Fibroblast of skin of left quadriceps (primary cell): ENCODE results near the gene ESRRG.

Experiments used
- DNase-seq, 2 experiments: peaks; one replicate each; pipeline ENCODE4 v3.0.0-alpha.2; 2013; ENCODE audit warnings: low read depth in 2 of 2

The ESRRG gene

DNA sequence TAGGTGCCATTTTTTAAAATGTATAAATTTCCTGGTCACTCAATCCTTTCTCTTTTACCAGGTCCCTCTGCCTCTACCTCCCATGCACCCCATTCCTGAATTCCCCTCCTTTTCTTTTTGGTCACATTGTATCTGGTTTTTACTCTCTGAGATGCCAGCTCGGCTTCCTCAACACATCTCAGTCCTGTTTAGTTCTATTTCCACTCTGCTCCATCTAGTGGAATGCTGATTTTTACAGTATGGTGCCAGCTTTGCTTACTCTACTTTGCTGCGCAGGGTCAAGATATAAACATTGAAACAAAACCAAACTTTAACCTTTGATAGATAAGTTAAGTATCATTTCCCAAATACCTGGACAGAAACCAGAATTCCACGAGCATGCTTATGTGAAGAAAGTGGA, 96.0 kb downstream of the ESRRG start:
- no peak for DNase-seq

DNA sequence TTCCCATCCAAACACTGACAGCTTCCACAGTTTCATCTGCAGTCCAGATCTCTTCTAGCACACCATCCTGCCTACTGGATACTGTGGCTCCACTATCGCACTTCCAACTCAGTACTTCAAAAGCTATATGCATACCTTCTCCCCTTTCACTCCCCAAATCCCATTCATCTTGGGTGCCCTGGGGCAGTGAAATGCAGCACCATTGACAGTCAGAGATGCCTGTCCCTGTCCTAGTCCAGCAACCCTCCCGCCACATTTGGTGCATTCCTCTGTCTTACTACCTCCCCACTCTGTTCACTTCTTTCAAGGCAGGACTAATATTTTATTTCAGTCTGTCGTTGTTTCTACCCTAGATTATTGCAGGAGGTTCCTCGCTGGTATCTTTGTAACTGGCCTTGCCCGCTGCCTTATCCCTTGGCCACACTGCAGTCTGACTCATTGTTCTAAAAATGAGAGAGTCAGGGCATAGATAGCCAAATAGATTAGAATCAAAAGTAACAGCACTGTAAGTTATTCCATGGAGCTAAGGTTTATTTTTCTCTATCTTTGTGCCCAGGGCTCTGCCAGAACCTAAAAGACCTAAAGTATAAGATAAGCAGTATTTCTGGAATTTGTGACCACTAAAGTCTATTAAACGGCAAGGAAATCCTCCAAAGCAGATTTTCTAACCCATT, 96.7 kb downstream of the ESRRG start:
- DNase-seq: no peak

DNA sequence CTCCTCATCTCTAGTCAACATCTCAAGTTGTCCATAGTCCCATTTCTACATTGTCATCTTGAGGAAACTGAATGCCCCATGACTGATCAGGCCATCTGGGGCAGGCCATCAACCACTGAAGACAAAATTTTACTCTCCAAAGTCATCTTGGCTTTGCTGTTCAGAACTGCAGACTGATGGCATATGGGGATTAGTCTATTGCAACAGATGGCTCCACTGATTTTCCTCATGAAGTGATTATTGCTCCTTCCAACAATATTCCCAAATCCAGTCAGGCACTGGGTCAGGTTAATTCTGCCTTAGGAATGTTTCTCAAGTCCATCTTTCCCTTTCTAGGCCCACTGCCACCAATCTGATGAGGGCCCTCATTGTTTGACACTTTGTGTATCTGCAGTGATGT, 101.7 kb downstream of the ESRRG start:
- no peak for DNase-seq

DNA sequence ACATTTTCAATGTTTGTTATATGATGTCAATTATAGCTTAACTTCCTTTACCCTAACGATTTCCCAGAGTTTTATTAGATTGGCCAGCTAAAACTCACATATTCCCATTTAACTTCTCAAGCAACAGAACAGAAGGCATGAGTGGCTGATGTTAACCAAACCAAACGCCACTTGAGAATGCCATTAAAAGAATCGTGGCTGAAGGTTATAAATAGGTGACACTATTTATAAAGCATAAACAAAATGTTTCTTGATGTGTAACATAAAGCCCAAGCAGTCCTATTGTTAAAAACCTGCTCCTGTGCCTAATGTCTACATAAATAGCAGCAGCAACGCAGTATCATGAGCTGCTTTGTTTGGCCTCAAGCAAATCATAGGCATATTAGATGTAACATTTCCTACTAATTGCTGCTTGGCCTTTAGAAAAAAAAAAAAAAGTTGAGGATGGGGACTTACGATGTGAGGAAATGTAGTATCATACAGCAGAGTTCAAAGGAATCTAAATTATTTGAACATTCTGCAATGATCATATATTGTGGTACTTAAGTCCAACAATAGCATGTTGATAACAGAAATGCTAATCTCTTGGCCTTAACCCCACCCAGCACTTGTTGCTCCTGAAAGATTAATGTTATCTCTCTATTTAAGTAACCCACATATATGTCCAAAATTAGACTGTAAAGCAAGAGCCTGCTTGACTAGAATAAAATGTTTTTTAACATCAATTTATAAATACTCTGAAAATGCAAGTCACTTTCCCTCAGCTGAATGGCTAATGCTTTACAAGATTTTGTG, 106.0 kb downstream of the ESRRG start:
- DNase-seq: no peak

DNA sequence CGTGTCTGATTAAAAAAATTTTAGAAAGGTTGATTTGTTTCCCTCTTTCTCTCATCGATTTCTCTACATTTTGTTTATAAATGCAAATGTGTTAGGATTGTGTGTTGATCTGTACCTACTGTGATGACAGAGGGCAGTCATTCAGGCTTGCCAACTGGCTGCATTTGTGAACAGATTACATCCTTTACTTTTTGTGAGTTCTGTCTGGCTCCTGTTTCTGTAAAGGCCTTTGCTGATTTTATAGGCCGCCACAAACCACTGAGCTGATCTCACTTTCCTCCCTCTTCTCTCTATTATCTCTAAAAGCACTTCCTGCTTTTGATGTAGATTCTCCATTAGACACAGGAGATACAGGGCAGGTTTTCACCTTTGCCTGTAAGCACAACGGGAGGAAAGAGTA, 106.8 kb downstream of the ESRRG start:
- no peak for DNase-seq

DNA sequence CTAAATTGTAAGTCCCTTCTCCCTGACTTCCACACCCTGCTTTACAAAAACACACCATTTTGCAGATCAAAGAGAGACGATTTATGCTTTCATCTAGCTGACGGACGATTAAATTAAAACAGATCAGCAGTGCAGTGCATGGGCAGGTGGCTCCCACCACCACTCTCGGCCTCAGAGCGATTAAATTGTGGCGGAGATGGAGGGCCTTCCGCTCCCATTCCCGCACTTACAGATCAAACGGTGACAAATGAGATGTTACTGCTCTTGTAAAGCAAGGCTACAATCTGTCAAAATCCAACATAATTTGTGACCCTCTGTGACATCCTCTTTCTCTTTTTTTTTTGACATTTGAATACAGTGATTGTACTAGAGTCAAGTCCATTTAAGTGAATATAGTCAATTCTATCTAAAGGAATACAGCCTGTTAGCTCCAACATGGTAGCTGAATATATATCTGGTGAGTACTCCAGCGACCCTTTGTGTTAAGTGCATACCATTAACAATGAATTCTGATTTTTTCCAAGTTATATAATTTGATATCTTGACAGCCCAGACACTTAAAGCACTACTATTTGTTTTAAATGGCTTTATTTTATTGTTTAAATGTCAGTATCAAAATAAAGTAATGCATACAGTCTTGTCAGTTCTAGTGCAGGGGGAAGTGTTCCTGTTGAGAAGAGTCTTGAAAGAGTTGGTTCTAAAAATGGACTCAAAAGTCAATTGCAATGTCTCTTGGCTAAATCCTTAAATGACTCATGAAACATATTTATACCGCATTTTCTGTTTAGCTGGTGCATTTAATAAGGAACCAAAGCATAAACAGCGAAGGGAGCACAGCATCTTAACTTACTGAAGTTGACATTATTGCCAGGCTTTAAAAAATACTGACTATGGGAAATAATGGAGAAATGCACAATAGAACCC, 109.0 kb downstream of the ESRRG start:
- no peak for DNase-seq

DNA sequence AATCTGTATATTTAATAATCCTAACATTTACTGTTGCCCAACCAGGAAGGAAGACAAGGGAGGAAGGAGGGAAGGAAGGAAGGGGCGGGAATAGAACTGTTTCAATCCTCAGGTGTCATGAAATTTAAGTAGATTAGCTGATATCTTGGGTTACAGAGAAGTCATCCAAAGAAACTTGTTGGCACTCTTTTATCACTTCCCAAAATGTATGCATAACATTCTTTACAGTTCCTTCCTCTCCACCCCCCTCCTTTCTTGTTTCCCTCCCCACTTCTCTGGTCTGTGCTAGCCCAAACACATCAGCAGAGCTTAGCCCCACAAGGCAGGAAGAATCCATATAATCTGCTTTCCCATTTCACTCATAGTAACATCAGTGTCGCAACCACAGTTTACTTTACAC, 110.9 kb downstream of the ESRRG start:
- no peak for DNase-seq

DNA sequence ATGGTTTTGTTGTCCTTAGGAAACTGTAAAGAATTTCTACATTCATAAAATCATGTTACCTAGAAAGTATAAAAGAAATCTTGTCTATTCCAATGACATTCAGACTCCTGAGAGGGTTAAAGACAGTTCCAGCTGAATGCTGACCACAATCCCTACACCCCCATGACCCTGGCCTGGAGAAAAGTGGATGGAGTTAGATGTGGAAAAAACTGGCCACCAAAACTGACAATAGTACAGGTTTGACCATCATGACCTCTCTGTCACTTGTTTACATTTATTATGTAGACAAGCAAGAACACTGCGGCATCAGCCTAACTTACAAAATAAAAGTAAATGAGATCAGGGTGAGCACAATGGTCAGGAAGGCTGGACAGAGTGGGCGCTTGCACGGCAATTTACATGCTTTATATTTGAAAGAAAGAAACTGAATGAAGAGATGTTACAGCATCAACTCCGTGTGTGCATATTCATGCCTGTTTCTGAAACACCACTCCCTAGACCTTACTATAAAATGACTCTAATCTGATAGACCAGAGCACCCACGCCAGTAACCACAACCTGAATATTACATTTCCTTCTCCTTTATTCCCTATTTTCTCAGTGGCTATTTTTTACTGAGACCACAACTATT, 116.0 kb downstream of the ESRRG start:
- DNase-seq: no peak

DNA sequence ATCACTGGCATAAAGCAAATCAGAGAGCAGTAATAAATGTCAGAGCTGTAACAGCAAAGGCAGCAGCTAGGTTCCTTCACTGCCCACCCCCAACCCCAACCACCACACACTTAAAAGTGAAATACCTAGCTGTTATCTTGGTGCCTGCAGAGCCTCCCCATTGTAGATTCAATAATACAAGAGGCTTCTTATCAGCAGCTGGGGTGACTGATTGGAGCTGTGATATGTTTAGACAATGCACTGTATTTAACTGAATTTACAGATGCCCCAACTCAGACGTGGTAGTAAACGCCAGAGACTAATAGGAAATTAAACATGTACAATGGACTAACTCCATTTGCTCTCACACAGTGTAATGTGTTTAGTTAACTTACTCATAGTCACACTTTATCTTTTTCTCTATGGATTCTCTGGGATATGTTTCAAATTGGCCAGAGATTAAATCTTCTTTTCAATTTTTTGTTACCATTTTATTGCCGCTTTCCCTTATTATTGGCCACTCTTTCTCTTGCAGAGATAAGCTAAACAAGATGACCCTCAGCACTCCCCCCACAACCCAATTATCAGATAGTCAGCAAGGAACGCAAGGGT, 117.1 kb downstream of the ESRRG start:
- no peak for DNase-seq

DNA sequence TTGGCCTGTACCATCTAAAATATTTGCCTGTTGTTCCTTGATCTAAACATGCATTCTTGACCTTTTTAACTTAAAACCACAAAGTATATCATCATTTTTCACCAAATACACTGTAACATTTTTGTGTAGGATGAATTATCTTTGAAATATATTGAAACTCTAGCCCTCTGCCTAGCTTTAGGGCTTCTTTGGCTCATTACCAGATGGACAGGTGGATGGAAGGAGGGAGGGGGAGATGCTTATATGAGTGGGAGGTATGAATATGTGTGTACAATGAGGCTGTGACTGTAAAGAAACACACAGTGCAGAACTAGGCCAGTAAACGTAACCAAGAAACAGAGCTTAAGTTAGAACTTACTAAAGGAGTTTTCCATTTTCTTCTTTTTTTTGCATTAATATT, 118.5 kb downstream of the ESRRG start:
- DNase-seq: no peak

DNA sequence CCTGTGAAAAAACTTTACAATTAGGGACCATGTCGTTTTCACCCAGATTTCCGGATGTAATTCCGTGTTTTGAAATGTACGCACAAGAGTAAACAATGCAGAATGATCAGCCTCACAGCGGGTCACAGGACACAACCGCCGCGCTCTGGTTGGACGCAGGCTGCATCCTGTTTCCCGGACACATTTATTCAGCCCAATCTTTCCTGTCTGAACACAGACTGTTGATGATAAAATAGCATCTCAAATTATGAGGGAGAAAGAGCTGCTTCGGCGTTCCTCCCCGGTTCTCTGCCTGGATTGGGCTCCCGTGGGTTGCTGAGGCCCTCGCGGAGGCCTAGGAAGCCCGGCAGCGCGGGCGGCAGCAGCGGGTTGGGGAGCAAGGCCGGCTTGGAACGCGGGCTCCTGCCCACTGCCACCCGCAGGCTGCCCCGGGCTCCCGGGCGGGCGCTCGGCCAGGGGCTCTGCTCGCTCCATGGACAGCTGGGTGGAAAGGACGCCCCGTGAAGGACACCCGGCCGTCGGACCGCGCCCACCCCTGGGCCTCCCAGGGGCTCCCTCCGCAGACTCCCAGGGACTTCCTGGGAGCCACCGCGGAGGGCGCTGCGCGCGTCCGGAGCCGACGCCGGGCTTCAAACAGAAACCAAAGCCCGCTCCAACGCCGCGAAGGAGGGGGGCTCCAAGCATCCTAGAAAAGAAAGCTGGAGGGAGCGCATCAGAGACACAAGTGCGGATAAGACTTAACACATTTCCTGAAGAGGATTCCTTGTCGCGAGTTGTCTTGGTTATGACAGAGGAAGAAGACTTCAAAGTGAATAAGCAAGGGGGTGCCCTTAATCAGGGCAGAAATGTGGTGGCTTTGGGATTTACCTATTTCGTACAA, 122.3 kb downstream of the ESRRG start:
- DNase-seq: peak; percentile 44 to 58

DNA sequence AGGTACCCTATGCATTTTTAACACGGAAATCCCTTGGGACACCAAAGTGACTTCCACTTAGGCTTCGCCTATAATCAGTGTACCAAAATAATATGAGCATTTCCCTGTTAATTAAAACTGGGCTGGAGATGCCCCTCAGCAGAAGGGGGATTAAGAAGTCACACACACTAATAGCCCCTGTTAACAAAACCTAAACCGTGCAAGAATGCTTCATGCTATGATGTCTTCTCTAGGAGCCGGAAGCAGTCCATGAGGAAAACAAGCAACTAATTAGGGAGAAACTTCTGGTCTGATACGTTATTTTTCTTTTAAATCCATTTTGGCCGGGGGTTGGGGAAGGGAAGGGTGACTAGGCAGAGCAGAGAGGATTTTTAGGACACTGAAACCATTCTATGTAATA, 123.4 kb downstream of the ESRRG start:
- no peak for DNase-seq

DNA sequence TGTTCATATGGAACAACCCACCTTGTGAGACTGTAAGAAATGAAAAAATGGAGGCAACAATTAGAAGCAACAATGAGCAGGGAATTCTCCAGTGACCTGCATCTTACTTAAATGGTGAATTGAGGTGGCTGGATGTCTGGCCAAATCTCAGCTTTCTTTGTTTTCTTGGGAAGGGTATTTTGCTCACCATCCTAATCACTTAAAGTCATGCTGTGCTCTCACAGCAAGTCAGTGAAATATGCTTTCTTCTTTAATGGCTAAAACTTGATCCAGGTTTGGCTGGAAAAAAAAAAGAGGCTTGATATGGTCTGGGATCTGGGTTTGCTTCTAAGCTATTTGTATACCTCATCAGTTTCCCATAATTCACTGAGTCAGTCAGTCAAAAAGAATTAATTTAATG, 124.8 kb downstream of the ESRRG start:
- DNase-seq: no peak

DNA sequence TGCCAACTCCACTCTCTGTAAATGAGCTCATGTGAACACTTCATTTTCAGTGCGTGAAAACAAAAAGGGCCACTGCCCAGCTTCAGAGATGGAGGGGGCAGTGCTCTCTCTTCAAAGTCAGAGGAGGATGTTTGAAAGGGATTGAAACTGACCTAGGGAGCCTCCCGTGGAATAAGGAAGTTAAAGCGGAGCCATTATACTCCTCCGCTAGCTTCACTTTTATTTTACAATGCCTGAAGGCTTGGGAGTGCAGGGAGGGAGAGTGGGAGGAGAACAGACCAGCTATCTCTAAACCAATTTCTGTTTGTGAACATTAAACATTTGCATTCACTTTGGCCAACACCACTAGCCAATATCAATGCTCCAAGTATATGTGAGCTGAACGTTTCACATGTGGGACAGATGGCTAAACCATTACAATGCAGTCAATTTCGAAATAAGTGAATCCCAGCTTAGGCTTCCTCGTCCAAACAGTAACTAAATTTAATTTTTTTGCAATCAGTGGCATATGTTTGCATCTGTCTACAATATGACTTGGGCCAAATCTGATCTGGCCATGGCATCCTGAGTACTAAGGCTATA, 126.9 kb downstream of the ESRRG start:
- DNase-seq: peak in 1 of 2 experiments; percentile 2

DNA sequence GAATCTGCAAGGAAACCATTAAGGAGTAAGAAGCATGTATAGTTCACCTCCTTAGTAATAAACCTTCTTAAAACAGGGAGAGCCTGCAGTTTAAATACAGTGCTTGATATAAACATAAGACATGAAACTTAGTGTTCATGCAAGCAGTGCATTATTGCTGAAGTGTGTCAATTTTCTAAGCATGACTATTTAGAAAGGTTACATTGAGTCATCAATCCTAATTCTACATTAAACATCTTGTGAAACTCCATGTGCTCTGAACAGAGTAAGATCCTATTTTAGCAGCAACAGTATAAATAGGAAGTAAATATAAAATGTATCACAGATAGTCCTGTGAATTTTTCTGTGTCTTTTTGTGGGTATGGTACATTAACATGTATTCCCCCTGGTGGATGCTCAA, 135.5 kb downstream of the ESRRG start:
- no peak for DNase-seq

DNA sequence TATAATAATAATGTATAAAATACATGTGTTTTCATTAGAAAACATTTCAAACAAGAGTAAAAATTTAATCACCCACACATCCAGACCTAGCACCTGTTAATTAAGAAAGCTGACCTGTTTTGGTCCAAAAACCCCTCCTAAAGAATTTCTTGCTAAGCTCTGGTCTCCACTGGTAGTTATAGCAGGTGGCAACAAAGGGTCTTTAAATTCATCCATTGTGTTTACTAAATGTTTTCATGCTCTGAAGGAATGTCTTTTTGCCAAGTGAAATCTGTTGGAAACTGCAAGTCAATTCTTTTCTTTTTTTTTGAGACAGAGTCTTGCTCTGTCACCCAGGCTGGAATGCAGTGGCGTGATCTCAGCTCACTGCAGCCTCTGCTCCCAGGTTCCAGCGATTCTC, 141.1 kb downstream of the ESRRG start:
- no peak for DNase-seq

DNA sequence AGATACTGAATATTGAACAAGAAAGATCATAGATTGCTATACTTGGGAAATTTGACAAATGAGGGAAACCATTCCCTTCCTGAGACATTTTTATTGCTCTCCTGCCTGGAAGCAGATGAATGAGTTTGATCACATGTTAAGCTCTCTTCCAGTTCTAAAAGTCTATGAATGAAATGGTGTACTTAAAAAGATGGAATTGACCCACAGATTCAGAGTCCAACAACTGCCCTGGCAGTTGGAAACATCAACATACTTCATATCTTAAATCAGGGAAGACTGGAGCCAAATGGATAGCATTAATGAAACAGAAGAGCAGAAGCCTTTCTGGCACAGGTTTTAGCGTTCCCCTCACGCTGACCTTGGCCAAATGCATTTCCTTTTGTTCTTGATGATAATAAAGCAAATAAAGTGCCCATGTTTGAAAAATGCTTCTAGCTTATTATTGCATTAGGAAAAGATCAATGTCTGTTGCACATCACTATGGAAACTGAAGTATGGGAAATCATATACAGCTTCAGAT, 142.6 kb downstream of the ESRRG start:
- no peak for DNase-seq

DNA sequence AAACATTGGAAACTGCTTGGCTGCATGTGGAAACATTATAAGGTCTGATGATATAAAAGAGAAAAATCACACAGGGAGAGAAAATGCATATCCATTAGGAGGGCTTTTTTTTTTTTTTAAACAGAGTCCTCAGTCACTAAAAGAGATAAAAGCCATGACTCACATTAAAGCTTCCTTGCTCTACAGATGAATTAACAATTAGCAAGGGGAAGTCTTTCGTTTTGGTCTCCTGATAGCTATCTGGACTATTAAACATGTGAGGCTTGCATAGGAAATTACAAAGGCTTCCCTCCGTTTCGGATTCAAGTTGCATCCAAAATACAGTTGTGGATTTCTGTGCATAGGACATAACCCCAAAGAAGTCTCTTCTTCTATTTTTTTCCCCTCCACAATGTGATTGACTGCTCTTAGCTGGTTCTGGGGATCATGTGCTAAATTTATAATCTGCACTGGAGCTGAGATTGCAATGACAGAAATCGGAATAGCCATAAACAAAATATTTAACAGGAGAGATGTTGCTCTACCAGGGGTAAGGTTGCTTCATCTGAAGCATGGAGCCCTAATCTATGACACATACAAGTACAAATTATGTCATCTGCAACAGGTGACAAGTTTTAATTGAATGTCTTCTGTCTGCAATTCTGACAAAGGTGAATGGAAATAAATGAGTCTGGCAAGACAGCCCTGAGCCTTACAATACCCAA, 146.8 kb downstream of the ESRRG start:
- no peak for DNase-seq

DNA sequence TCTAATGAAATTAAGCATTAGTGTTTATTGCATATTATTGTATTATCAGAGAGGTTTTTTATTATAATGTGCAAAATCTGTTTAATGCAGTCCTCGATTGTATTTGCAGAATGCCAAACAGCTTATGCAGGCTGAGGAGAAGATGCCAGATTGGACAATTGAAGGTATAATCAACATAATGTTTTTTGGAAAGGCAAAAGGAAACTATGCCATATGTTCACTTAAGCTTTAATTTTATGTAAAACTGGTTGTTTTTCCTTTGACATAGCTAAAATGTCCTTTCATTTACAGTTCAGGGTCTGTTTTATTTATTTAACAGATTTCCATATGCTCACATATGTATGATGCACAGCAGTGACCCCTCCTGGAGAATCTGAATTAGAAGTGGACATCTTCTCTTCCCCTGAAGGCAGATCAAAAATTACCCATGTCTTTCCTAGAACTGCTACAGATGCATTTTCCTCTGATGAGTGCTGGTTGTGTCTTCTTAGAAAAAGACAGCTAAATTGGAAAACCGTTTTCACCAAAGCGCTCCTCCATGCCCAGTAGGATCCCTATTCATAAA, 156.5 kb downstream of the ESRRG start:
- DNase-seq: peak; percentile 4 to 10
